ENCODE results near the gene CSNK2A3. TPM values are rescaled to one million over a fixed set of nuclear protein-coding genes. Genes with fewer than 3 reads are reported as not detected.

Gene CSNK2A3
- total RNA-seq, 3 donors from 2014 or later, result 1.0 to 2.6 (median 1.3) TPM

- DNase-seq (ENCODE audit: low spot score in 2 of 2), result no peak
- intact Hi-C loops (cut with DNase I; ENCODE audit: low total_unique reads), result no loop called here
- H3K27ac ChIP-seq, result no peak overlapping the region
- no peak for TF ChIP-seq POLR2AphosphoS5 (IDR thresholded peaks at IDR 0.05)
- TF ChIP-seq CTCF (IDR thresholded peaks at IDR 0.05), result no peak
- TF ChIP-seq POLR2A (IDR thresholded peaks at IDR 0.05), result no peak
- no peaks in the 10 kb centered on the region for H3K36me3 ChIP-seq
- H3K27me3 ChIP-seq, result no peaks in the 10 kb centered on the region
- H3K4me3 ChIP-seq, result no peak overlapping the region
- no peaks in the 10 kb centered on the region for H3K9me3 ChIP-seq
- H3K4me1 ChIP-seq, result no peaks in the 10 kb centered on the region
Measured at GRCh38 chr11:11329062-11329806, 23.8 kb downstream of the CSNK2A3 start.

- TF ChIP-seq CTCF (IDR thresholded peaks at IDR 0.05), result no peak
- no peak for TF ChIP-seq POLR2AphosphoS5 (IDR thresholded peaks at IDR 0.05)
- no peak for TF ChIP-seq POLR2A (IDR thresholded peaks at IDR 0.05)
- Histone ChIP-seq H3K9me3 (peaks cover 0 to 11% of the 10 kb centered on the region in 2 donors), H3K27ac (no peak overlapping the region), H3K27me3 (no peaks in the 10 kb centered on the region), H3K4me1 (no peaks in the 10 kb centered on the region), H3K4me3 (no peak overlapping the region), H3K36me3 (no peaks in the 10 kb centered on the region)
- DNase-seq (ENCODE audit: low spot score in 2 of 2), result no peak
- intact Hi-C loops (cut with DNase I; ENCODE audit: low total_unique reads), result no loop called here
Measured at GRCh38 chr11:11324090-11324489, 29.0 kb downstream of the CSNK2A3 start.

GRCh38 chr11:11322101-11322500, 30.9 kb downstream of the CSNK2A3 start:
- no peak overlapping the region for H3K27ac ChIP-seq
- no peaks in the 10 kb centered on the region for H3K36me3 ChIP-seq
- H3K9me3 ChIP-seq, result peaks cover 0 to 11% of the 10 kb centered on the region in 2 donors
- no peak for DNase-seq (ENCODE audit: low spot score in 2 of 2)
- H3K27me3 ChIP-seq, result no peaks in the 10 kb centered on the region
- TF ChIP-seq CTCF (IDR thresholded peaks at IDR 0.05), result no peak
- TF ChIP-seq POLR2AphosphoS5 (IDR thresholded peaks at IDR 0.05), result no peak
- TF ChIP-seq POLR2A (IDR thresholded peaks at IDR 0.05), result no peak
- intact Hi-C loops (cut with DNase I; ENCODE audit: low total_unique reads), result no loop called here
- H3K4me3 ChIP-seq, result no peak overlapping the region
- no peaks in the 10 kb centered on the region for H3K4me1 ChIP-seq

GRCh38 chr11:11320825-11321224, 32.2 kb downstream of the CSNK2A3 start:
- Histone ChIP-seq H3K4me3 (no peak overlapping the region), H3K27me3 (no peaks in the 10 kb centered on the region), H3K27ac (no peak overlapping the region), H3K9me3 (peaks cover 0 to 11% of the 10 kb centered on the region in 2 donors), H3K4me1 (no peaks in the 10 kb centered on the region), H3K36me3 (no peaks in the 10 kb centered on the region)
- no peak for DNase-seq (ENCODE audit: low spot score in 2 of 2)
- TF ChIP-seq POLR2AphosphoS5 (IDR thresholded peaks at IDR 0.05), result no peak
- no peak for TF ChIP-seq POLR2A (IDR thresholded peaks at IDR 0.05)
- TF ChIP-seq CTCF (IDR thresholded peaks at IDR 0.05), result no peak
- intact Hi-C loops (cut with DNase I; ENCODE audit: low total_unique reads), result no loop called here

- no peak overlapping the region for H3K27ac ChIP-seq
- no peak overlapping the region for H3K4me3 ChIP-seq
- H3K4me1 ChIP-seq, result no peaks in the 10 kb centered on the region
- no peaks in the 10 kb centered on the region for H3K27me3 ChIP-seq
- H3K9me3 ChIP-seq, result peaks cover 0 to 11% of the 10 kb centered on the region in 2 donors
- intact Hi-C loops (cut with DNase I; ENCODE audit: low total_unique reads), result no loop called here
- no peak for DNase-seq (ENCODE audit: low spot score in 2 of 2)
- TF ChIP-seq CTCF (IDR thresholded peaks at IDR 0.05) (no peak), POLR2AphosphoS5 (IDR thresholded peaks at IDR 0.05) (no peak), POLR2A (IDR thresholded peaks at IDR 0.05) (no peak)
- H3K36me3 ChIP-seq, result no peaks in the 10 kb centered on the region
Measured at GRCh38 chr11:11318961-11319360, 34.1 kb downstream of the CSNK2A3 start.

Measured in breast epithelium (tissue), 4 donors.